PFSK-1 (cell line): Measurements from ENCODE around the gene NDC80.

ENCODE experiments used
- POLR2AphosphoS5 ChIP-seq: IDR thresholded peaks from 2 replicates; pipeline ENCODE4 v1.6.1; 2012; ENCODE audit warnings: low read depth, mild to moderate bottlenecking, control low read depth, low read length, moderate library complexity
- SIN3A ChIP-seq: IDR thresholded peaks from 2 replicates; pipeline ENCODE4 v1.6.1; 2012; ENCODE audit warnings: mild to moderate bottlenecking, low read length, moderate library complexity, borderline replicate concordance; ENCODE audit not compliant: insufficient read depth
- TF ChIP-seq, protein P1 (sequence below), 2 experiments: IDR thresholded peaks; 2 replicates each; pipeline versions ENCODE4 v1.6.1 to v1.8.0; 2011 to 2012; ENCODE audit warnings: low read depth in 2 of 2, low read length in 2 of 2, control low read depth in 1 of 2, inconsistent platforms in 1 of 2, mild to moderate bottlenecking in 1 of 2, moderate library complexity in 1 of 2; ENCODE audit not compliant: insufficient read depth in 1 of 2

DNA sequence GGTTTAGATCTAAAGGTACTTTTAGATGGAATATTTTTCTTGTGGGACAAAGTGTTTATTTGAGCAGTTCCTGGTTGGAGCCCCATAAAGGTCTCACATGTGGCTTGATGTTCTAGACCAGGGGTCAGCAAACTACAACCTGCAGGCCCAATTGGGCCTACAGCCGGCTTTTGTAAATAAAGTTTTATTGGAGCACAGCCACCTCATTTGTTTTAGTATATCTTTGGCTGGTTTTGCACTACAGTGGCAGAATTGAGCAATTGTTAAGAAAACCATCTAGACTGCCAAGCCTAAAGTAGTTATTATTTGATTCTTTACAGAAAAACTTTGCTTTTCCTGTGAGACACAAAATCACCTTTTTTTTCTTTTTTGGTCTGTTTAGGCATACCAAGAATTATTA is 41.6 kb downstream of the NDC80 start:
- TF ChIP-seq, protein P1, sequence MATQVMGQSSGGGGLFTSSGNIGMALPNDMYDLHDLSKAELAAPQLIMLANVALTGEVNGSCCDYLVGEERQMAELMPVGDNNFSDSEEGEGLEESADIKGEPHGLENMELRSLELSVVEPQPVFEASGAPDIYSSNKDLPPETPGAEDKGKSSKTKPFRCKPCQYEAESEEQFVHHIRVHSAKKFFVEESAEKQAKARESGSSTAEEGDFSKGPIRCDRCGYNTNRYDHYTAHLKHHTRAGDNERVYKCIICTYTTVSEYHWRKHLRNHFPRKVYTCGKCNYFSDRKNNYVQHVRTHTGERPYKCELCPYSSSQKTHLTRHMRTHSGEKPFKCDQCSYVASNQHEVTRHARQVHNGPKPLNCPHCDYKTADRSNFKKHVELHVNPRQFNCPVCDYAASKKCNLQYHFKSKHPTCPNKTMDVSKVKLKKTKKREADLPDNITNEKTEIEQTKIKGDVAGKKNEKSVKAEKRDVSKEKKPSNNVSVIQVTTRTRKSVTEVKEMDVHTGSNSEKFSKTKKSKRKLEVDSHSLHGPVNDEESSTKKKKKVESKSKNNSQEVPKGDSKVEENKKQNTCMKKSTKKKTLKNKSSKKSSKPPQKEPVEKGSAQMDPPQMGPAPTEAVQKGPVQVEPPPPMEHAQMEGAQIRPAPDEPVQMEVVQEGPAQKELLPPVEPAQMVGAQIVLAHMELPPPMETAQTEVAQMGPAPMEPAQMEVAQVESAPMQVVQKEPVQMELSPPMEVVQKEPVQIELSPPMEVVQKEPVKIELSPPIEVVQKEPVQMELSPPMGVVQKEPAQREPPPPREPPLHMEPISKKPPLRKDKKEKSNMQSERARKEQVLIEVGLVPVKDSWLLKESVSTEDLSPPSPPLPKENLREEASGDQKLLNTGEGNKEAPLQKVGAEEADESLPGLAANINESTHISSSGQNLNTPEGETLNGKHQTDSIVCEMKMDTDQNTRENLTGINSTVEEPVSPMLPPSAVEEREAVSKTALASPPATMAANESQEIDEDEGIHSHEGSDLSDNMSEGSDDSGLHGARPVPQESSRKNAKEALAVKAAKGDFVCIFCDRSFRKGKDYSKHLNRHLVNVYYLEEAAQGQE (IDR thresholded peaks at IDR 0.05; ENCODE audit: insufficient read depth in 1 of 2, low read depth in 2 of 2, low read length in 2 of 2), result no peak
- no peak for TF ChIP-seq POLR2AphosphoS5
- TF ChIP-seq SIN3A, result no peak
